ENCODE data around the gene MAP4K4. TPM values are rescaled to one million over a fixed set of nuclear protein-coding genes. Genes with fewer than 3 reads are reported as not detected.
A peak's percentile ranks its signal among the peaks of the same experiment; 100 is the strongest.

MAP4K4 gene
- total and polyA plus RNA-seq, 2 of the 4 experiments (the other 2 are of a cell fraction) = 89.4 to 124 TPM

- in situ Hi-C loops (cut with MboI; ENCODE audit: low sequenced_read_pairs) = no loop called here
- no peak overlapping the region for H2BK15ac ChIP-seq (ENCODE audit: low read depth, low read length)
- intact Hi-C loops (cut with micrococcal nuclease) = no loop called here
- CTCF ChIA-PET = interaction anchor here (1.0 kb wide), 1 partner anchor 50 kb away, joined by 5 read pairs; no protein-coding TSS in a partner anchor
- no peak overlapping the region for H4K8ac ChIP-seq (ENCODE audit: low read depth in 2 of 2, low read length in 2 of 2)
- H2BK20ac ChIP-seq (ENCODE audit: low read depth, low read length) = no peak overlapping the region
- no peak overlapping the region for H3K56ac ChIP-seq (ENCODE audit: extremely low read depth, insufficient read depth, low read length)
- BruUV-seq (replicated peaks) = no TSS peak
- H3K23ac ChIP-seq (ENCODE audit: low read depth, low read length) = no peak overlapping the region
- ATAC-seq (ENCODE audit: low read depth) = peak; percentile 79
- dilution Hi-C loops (cut with HindIII; ENCODE audit: low sequenced_read_pairs, unreplicated experiment) = no loop called here
- H4K91ac ChIP-seq (ENCODE audit: insufficient read depth, low read depth, low read length) = no peak overlapping the region
- H3K4ac ChIP-seq (ENCODE audit: low read depth, low read length) = no peak overlapping the region
- peaks cover 3% of the 10 kb centered on the region; the same call in 1 of the 2 replicates for H3K36me3 ChIP-seq (ENCODE audit: control insufficient read depth, insufficient read depth, low read length)
- no peak overlapping the region for H2AK5ac ChIP-seq (ENCODE audit: low read depth, low read length)
- H4K20me1 ChIP-seq (ENCODE audit: insufficient read depth, low read length) = peaks cover 82% of the 10 kb centered on the region
- H2AK9ac ChIP-seq (replicated peaks; ENCODE audit: low read depth, low read length, poor library complexity) = no peak overlapping the region
- WGBS, 2 experiments (ENCODE audit: extremely low coverage in 2 of 2, insufficient read length in 1 of 2) = 13% methylated on average over 3 of the region's 7 CpGs; no CpG with 5 or more reads in 1 of the 2 experiments
- H2BK5ac ChIP-seq (ENCODE audit: low read depth, low read length, poor library complexity, severe bottlenecking) = no peak overlapping the region
- POLR2A ChIA-PET (ENCODE audit: unreplicated experiment) = no interaction called here
- no peak overlapping the region for H3K18ac ChIP-seq (ENCODE audit: low read depth, low read length)
- no peak overlapping the region for H3K4me3 ChIP-seq (ENCODE audit: insufficient read depth, low read depth, low read length)
- H3K27ac ChIP-seq (ENCODE audit: insufficient read depth, low read length) = no peak overlapping the region
- H3K9me1 ChIP-seq (ENCODE audit: insufficient read depth, low read length) = peaks cover 17% of the 10 kb centered on the region
- no peak overlapping the region for H4K5ac ChIP-seq (ENCODE audit: low read depth, low read length)
- H2BK120ac ChIP-seq (ENCODE audit: low read depth, low read length) = no peak overlapping the region
- H3K79me1 ChIP-seq (ENCODE audit: low read depth in 1 of 2, low read length in 2 of 2) = peaks cover 0 to 64% of the 10 kb centered on the region in 2 experiments; a peak in 2 of 4 replicates
- H3K4me1 ChIP-seq (ENCODE audit: control insufficient read depth, insufficient read depth, low read length) = peaks cover 13% of the 10 kb centered on the region
- no peaks in the 10 kb centered on the region for H3K9me3 ChIP-seq (ENCODE audit: control insufficient read depth, insufficient read depth, low read length)
- H3K9ac ChIP-seq (ENCODE audit: low read depth, low read length) = no peak overlapping the region
- no peak overlapping the region for H3K14ac ChIP-seq (replicated peaks; ENCODE audit: low read depth, low read length)
- no peaks in the 10 kb centered on the region for H3K27me3 ChIP-seq (ENCODE audit: control insufficient read depth, insufficient read depth, low read length)
- DNase-seq = peak; percentile 65
- no peak overlapping the region for H2AFZ ChIP-seq (replicated peaks; ENCODE audit: low read length, poor library complexity)
- 0 out of 2 replicates have a peak overlapping the region, but pooled peaks have one; percentile 21 for H3K4me2 ChIP-seq (ENCODE audit: low read depth, low read length)
- TF ChIP-seq CEBPB (IDR thresholded peaks at IDR 0.05; ENCODE audit: low read depth, low read length) (no peak), RCOR1 (IDR thresholded peaks at IDR 0.05; ENCODE audit: insufficient replicate concordance, low read length) (no peak), USF2 (IDR thresholded peaks at IDR 0.05; ENCODE audit: low read depth, low read length) (no peak), MXI1 (IDR thresholded peaks at IDR 0.05; ENCODE audit: borderline replicate concordance, low read depth, low read length) (no peak), BHLHE40 (IDR thresholded peaks at IDR 0.05; ENCODE audit: low read depth, low read length) (no peak), MAZ (IDR thresholded peaks at IDR 0.05; ENCODE audit: borderline replicate concordance, low read depth, low read length) (no peak), POLR2A (IDR thresholded peaks at IDR 0.05; ENCODE audit: low read depth, low read length) (no peak), CTCF (conservative IDR thresholded peaks at IDR 0.05; ENCODE audit: low read depth, low read length) (no peak), FOS (IDR thresholded peaks at IDR 0.05; ENCODE audit: low read depth, low read length) (no peak), RAD21 (IDR thresholded peaks at IDR 0.05; ENCODE audit: low read length) (no peak), SMC3 (IDR thresholded peaks at IDR 0.05; ENCODE audit: low read depth, low read length) (no peak), RFX5 (IDR thresholded peaks at IDR 0.05; ENCODE audit: low read depth, low read length) (no peak), NFE2L2 (IDR thresholded peaks at IDR 0.05; ENCODE audit: low read depth, low read length) (no peak), ELK1 (IDR thresholded peaks at IDR 0.05; ENCODE audit: borderline replicate concordance, low read depth, low read length) (no peak), MAFK (IDR thresholded peaks at IDR 0.05; ENCODE audit: low read depth, low read length) (no peak)
These were observed 13.2 kb downstream of the MAP4K4 start for GRCh38 chr2:101710471-101711318.
